Heart left ventricle (tissue), 13 donors: Measurements from ENCODE around the gene BDH1.

Source experiments
- CTCF ChIP-seq, 12 donors: fragments of 200-600 bp; sonication (generic) in 4 of 12; IDR thresholded peaks; one replicate each; pipeline versions ENCODE4 v1.5.0 to v1.8.0; 2018 to 2022; ENCODE audit warnings: antibody characterized with exemption in 12 of 12, mild to moderate bottlenecking in 5 of 12
- POLR2A ChIP-seq, 2 donors: fragments of 450-650 bp; IDR thresholded peaks; one replicate each; pipeline ENCODE4 v1.6.1; 2017; ENCODE audit warnings: antibody characterized with exemption in 2 of 2, mild to moderate bottlenecking in 2 of 2, moderate library complexity in 2 of 2
- donor health status: ischemic (EF 13 %, LVEDD 7.1; RV severe dilation, severe dysfunction).
- donor health status: DM: no; HTN: yes; CAD: no.
- donor health status: DM: no; HTN: no; CAD: no.
- donor health status: ischemic (EF 25% LVEDD 6.9; RV normal size, moderate dysfunction).
- donor health status: ischemic (EF 25% LVEDD 5.7; RV mildly dilated, moderate dysfunction).
- donor health status: ischemic (EF 35%, LVEDD 5.7; RV mildly dilated, moderate dysfunction).
- donor health status: nonischemic (EF 11% LVEDD 7.7; RV severe dilation, severe dysfunction).
- donor health status: DM: yes; HTN: yes; CAD: no.
- donor health status: PGD.
- donor health status: ischemic (EF 29% LVEDD 5.4; RV normal size, mild dysfunction).
- donor health status: nonischemic (EF 23%, LVEDD 6.1; RV moderate dilation, normal function).

- TF ChIP-seq CTCF (IDR thresholded peaks at IDR 0.05): no peak
- no peak for TF ChIP-seq POLR2A (IDR thresholded peaks at IDR 0.05)
These were observed 36.0 kb upstream of the BDH1 start for GRCh38 chr3:197591816-197592215.
